Panc1 (cell line): ENCODE results near the gene C1QL1.

Experiments
- POLR2AphosphoS5 ChIP-seq: IDR thresholded peaks from 2 replicates; pipeline ENCODE4 v1.6.1; 2012; ENCODE audit warnings: mild to moderate bottlenecking, low read depth, low read length, moderate library complexity
- SIN3A ChIP-seq: IDR thresholded peaks from 2 replicates; pipeline ENCODE4 v1.6.1; 2012; ENCODE audit warnings: low read depth, mild to moderate bottlenecking, low read length, moderate library complexity, borderline replicate concordance; ENCODE audit not compliant: insufficient read depth
- TCF7L2 ChIP-seq: IDR thresholded peaks from 2 replicates; pipeline ENCODE4 v1.6.1; 2011; ENCODE audit warnings: mild to moderate bottlenecking, low read depth, low read length, inconsistent platforms
- TF ChIP-seq, protein P1 (sequence below): fragments of 450-650 bp; IDR thresholded peaks from 2 replicates; pipeline ENCODE4 v1.5.1; 2017; ENCODE audit warnings: mild to moderate bottlenecking
- TF ChIP-seq, protein P2 (sequence below), 2 experiments: IDR thresholded peaks; 2 replicates each; pipeline ENCODE4 v1.6.1; 2011 to 2012; ENCODE audit warnings: low read depth in 2 of 2, control low read depth in 1 of 2, low read length in 1 of 2, mild to moderate bottlenecking in 1 of 2, moderate library complexity in 1 of 2; ENCODE audit not compliant: insufficient read depth in 1 of 2

DNA sequence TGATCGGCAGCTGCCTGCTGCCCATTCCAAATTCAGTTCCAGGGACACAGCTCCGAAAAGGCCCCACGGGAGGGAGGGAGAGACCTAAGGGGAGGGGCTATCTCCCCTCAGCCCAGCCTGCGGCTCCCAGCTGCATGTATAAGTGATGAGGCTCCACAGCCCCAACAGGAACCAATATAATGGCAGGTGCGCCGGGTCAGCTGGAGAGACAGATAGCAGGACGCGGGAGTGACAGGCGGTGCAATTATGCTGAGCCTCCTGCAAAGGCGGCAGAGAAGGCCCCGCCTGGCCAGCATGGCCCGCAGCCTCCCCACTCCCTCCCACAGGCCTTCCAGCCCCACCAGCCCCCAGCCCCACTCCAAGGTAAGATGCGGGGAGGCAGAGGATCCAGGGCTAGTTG is 8.1 kb upstream of the C1QL1 start:
- TF ChIP-seq POLR2AphosphoS5 (no peak), SIN3A (no peak), TCF7L2 (no peak)
- TF ChIP-seq, protein P1, sequence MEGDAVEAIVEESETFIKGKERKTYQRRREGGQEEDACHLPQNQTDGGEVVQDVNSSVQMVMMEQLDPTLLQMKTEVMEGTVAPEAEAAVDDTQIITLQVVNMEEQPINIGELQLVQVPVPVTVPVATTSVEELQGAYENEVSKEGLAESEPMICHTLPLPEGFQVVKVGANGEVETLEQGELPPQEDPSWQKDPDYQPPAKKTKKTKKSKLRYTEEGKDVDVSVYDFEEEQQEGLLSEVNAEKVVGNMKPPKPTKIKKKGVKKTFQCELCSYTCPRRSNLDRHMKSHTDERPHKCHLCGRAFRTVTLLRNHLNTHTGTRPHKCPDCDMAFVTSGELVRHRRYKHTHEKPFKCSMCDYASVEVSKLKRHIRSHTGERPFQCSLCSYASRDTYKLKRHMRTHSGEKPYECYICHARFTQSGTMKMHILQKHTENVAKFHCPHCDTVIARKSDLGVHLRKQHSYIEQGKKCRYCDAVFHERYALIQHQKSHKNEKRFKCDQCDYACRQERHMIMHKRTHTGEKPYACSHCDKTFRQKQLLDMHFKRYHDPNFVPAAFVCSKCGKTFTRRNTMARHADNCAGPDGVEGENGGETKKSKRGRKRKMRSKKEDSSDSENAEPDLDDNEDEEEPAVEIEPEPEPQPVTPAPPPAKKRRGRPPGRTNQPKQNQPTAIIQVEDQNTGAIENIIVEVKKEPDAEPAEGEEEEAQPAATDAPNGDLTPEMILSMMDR = no peak
- TF ChIP-seq, protein P2, sequence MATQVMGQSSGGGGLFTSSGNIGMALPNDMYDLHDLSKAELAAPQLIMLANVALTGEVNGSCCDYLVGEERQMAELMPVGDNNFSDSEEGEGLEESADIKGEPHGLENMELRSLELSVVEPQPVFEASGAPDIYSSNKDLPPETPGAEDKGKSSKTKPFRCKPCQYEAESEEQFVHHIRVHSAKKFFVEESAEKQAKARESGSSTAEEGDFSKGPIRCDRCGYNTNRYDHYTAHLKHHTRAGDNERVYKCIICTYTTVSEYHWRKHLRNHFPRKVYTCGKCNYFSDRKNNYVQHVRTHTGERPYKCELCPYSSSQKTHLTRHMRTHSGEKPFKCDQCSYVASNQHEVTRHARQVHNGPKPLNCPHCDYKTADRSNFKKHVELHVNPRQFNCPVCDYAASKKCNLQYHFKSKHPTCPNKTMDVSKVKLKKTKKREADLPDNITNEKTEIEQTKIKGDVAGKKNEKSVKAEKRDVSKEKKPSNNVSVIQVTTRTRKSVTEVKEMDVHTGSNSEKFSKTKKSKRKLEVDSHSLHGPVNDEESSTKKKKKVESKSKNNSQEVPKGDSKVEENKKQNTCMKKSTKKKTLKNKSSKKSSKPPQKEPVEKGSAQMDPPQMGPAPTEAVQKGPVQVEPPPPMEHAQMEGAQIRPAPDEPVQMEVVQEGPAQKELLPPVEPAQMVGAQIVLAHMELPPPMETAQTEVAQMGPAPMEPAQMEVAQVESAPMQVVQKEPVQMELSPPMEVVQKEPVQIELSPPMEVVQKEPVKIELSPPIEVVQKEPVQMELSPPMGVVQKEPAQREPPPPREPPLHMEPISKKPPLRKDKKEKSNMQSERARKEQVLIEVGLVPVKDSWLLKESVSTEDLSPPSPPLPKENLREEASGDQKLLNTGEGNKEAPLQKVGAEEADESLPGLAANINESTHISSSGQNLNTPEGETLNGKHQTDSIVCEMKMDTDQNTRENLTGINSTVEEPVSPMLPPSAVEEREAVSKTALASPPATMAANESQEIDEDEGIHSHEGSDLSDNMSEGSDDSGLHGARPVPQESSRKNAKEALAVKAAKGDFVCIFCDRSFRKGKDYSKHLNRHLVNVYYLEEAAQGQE (IDR thresholded peaks at IDR 0.05; ENCODE audit: insufficient read depth in 1 of 2, low read depth in 2 of 2, low read length in 1 of 2) = no peak
